Thymus (tissue), 11 donors: ENCODE results near the gene PRDX2. TPM values are rescaled to one million over a fixed set of nuclear protein-coding genes. Genes with fewer than 3 reads are reported as not detected.

Experiments
- DNase-seq, 9 donors: peaks; one replicate each; pipeline ENCODE4 v3.0.0-alpha.2; 2013; ENCODE audit warnings: low spot score in 9 of 9, low read depth in 6 of 9, missing footprints in 1 of 9
- H3K27ac ChIP-seq, 2 donors: one replicate each; pipeline ENCODE4 v1.5.1; 2013; ENCODE audit warnings: control low read depth in 1 of 2, low read depth in 1 of 2, low read length in 1 of 2, mild to moderate bottlenecking in 1 of 2, moderate library complexity in 1 of 2
- H3K27me3 ChIP-seq, 2 donors: one replicate each; pipeline ENCODE4 v1.5.1; 2013; ENCODE audit warnings: low read length in 1 of 2; ENCODE audit not compliant: control insufficient read depth in 2 of 2, insufficient read depth in 1 of 2
- H3K36me3 ChIP-seq, 2 donors: one replicate each; pipeline ENCODE4 v1.5.1; 2013; ENCODE audit warnings: low read length in 1 of 2, mild to moderate bottlenecking in 1 of 2, moderate library complexity in 1 of 2; ENCODE audit not compliant: control insufficient read depth in 2 of 2, insufficient read depth in 2 of 2
- H3K4me1 ChIP-seq, 2 donors: one replicate each; pipeline ENCODE4 v1.5.1; 2013; ENCODE audit warnings: low read length in 2 of 2; ENCODE audit not compliant: control insufficient read depth in 2 of 2, insufficient read depth in 2 of 2
- H3K4me3 ChIP-seq, 2 donors: one replicate each; pipeline ENCODE4 v1.5.1; 2013; ENCODE audit warnings: low read length in 2 of 2, control low read depth in 1 of 2, mild to moderate bottlenecking in 1 of 2
- H3K9me3 ChIP-seq, 2 donors: one replicate each; pipeline ENCODE4 v1.5.1; 2013; ENCODE audit warnings: low read length in 1 of 2, mild to moderate bottlenecking in 1 of 2; ENCODE audit not compliant: control insufficient read depth in 2 of 2, insufficient read depth in 1 of 2
- WGBS: extraction: QIAGEN DNeasy Blood & Tissue Kit; methylation state at CpG from one replicate; pipeline ENCODE4 v1.1.7; 2013; 5-methylcytosine and 5-hydroxymethylcytosine counted together
- polyA plus RNA-seq: library from polyadenylated mRNA; stranded (reverse); fragments of 200-250 nt; gene quantifications from one replicate; pipeline ENCODE4 v1.2.3, GENCODE V29; 2013
- total RNA-seq: library from RNA; stranded (reverse); fragments of 120-200 nt; gene quantifications from one replicate; pipeline ENCODE4 v1.2.4, GENCODE V29; 2013
- donor health status: healthy.

PRDX2 gene
- total and polyA plus RNA-seq, 2 donors = 113 to 202 TPM

DNA sequence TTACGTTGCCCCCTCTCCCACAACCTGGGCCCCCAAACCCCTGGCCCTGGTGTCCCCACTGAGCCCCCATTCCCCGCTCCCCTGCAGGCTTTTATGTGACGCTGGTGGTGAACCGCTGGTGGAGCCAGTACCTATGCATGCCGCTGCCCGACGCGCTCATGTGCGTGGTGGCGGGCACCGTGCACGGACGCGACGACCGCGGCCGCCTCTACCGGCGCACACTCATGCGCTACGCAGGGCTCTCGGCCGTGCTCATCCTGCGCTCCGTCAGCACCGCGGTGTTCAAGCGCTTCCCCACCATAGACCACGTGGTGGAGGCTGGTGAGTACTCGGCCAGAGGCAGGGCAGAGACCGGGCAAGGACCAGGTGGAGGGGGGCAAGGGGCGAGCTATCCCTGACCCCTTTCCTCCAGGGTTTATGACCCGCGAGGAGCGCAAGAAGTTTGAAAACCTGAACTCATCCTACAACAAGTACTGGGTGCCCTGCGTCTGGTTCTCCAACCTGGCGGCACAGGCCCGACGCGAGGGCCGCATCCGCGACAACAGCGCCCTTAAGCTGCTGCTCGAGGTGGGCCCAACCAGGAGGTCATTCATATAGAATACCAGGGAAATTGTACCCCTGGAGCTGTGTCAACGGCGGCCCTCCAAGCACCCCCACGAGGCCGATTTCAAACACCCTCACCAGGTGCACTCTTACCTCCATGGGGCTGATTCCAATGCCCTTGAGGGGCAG is 47.0 kb downstream of the PRDX2 start:
- H3K27me3 ChIP-seq = peaks cover 0 to 64% of the 10 kb centered on the region in 2 donors
- peaks cover 6 to 10% of the 10 kb centered on the region in 2 donors for H3K4me1 ChIP-seq
- no peak overlapping the region for H3K27ac ChIP-seq
- H3K36me3 ChIP-seq = no peaks in the 10 kb centered on the region
- 79% methylated on average over 50 of the region's 50 CpGs for WGBS
- peaks cover 0 to 3% of the 10 kb centered on the region in 2 donors for H3K9me3 ChIP-seq
- DNase-seq = no peak
- no peak overlapping the region for H3K4me3 ChIP-seq

DNA sequence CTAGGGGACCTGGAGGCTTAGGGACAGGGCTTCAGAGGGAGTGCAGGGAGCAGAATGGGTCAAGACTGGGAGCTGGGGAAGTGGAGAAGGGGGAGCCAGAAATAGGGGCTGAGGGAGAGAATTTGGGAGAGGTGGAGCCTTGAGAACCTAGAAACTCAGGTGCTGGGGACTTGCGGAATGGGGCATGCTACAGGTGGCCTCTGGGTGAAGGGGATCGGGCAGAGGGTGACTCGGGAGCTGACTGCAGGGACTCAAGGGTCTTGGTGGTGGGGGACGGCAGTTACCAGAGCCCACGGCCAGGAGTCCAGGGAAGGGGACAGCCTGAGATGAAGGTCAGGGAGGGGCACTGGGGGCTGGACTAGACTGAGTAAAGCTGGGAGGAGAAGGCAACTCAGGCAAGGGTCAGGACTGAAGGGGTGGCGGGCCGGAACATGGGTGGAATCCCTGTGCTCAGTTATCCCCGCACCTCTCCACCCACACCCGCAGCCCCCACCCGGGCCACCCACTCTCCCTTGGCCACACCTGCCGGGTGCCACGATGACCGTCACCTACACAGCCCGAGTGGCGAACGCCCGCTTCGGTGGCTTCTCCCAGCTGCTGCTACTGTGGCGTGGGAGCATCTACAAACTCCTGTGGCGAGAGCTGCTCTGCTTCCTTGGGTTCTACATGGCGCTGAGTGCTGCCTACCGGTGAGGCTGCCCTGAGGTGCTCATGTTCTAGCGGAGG is 49.4 kb downstream of the PRDX2 start:
- no peak for DNase-seq
- Histone ChIP-seq H3K27me3 (peaks cover 0 to 54% of the 10 kb centered on the region in 2 donors), H3K36me3 (peaks cover 12% of the 10 kb centered on the region in 2 donors), H3K27ac (no peak overlapping the region), H3K4me1 (peaks cover 0 to 4% of the 10 kb centered on the region in 2 donors), H3K9me3 (peaks cover 6 to 10% of the 10 kb centered on the region in 2 donors), H3K4me3 (no peak overlapping the region)
- 91% methylated on average over 23 of the region's 23 CpGs for WGBS

DNA sequence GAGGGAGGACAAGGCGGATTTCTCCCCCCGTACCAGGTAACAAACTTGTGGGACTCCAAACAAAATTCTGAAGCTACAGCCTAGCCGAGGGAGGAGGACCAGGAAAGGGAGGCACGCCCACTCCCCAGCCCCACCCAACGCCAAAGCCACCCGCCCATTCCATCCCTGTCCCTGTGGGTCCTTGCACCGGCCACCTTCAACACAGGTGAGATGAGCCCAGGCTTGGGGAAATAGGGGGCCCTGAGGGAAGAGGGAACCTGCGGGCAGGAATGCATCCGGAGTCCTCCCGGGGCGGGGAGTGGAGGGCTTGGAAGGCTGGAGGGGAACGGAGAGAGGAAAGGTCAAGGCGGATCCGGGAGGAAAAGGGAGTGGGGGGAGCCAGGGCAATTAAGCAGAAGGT is 50.0 kb downstream of the PRDX2 start, which contains the start of gene BEST2:
Gene BEST2, plus strand, starts transcription at position 157 of the 400 bp plus-strand sequence. CDS start 802 bp downstream, outside the sequence.
- Histone ChIP-seq H3K4me3 (no peak within 1 kb of the TSS), H3K9me3 (peaks cover 9 to 16% of the 10 kb centered on the region in 2 donors), H3K27me3 (peaks cover 0 to 51% of the 10 kb centered on the region in 2 donors), H3K27ac (no peak within 1 kb of the TSS), H3K4me1 (peaks cover 0 to 4% of the 10 kb centered on the region in 2 donors), H3K36me3 (peaks cover 16 to 17% of the 10 kb centered on the region in 2 donors)
- DNase-seq = no peak
- WGBS = 61% methylated on average over 14 of the region's 14 CpGs

DNA sequence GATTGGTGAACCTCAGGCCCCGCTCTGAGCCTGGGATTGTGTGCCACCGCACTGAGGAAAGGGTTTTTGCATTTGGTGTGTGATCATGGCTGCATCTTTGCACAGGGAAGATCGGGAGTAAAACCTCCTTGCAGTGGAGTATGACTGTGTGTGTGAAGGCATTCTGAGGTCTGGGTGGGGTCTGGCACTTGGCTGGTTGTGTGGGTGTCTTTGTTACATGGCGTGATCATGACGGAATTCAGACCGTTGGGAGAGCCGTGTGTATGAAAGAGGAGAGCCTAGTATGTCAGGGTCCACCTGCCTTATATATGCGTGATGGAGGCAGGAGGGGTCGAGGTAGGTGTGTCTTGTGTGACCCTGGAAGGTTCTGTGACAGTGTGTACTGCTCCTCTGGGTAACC is 50.7 kb downstream of the PRDX2 start:
- H3K27ac ChIP-seq = no peak overlapping the region

DNA sequence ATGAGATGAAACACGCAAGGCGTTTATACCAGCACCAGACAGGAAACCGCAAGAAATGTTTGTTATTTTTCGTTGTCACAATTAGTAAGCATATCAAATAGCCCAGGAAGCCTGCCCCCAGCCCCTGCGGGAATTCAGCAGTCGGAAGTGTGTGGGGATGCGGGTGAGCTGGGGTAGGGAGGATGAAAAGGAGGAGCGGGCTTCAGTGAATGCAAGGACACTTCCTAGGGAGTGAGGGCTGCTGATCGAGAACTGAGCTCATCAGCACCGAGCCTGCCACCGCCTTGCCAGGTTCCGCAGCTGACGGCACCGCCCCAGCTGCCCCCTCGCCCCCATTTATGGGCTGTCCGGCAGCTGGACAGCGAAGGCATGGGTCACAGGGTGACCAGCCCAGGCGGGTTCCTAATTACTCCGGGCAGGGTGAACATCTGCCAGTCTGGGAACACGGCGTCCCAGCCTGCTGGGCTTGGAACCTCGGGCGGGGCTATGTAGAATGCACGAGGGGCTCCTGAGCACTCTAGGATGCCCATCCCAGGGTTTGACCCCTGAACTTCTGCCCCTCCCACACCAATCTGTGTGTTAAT is 51.6 kb downstream of the PRDX2 start:
- no peak overlapping the region for H3K27ac ChIP-seq
- WGBS = 52% methylated on average over 24 of the region's 24 CpGs
- H3K27me3 ChIP-seq = peaks cover 0 to 40% of the 10 kb centered on the region in 2 donors

More for the DNA sequence above, 50.7 kb downstream of the PRDX2 start:
- H3K4me1 ChIP-seq = peaks cover 0 to 4% of the 10 kb centered on the region in 2 donors
- no peak overlapping the region for H3K4me3 ChIP-seq
- DNase-seq = no peak
- peaks cover 9 to 19% of the 10 kb centered on the region in 2 donors for H3K9me3 ChIP-seq
- peaks cover 24% of the 10 kb centered on the region in 2 donors for H3K36me3 ChIP-seq
- 86% methylated on average over 9 of the region's 9 CpGs for WGBS
- peaks cover 0 to 43% of the 10 kb centered on the region in 2 donors for H3K27me3 ChIP-seq

DNA sequence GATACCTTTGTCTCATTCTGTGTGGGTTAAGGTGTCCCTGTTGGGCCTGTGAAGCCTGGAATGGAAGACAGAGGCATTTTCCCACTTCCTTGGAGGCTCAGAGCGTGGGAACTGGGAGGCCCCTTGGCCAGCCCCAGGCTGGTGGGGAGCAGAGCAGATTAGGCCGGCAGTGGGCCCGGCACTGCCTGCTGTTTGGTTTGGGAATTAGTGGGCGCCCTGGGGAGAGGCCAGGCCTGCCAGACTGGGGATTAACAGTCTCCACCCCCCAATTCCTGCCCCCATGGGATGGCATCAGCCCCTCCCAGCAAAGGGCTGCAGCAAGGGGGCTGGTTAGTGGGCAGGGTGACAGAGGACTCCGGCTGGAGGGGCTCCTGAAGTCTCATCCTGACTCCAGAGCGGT is 53.1 kb downstream of the PRDX2 start:
- H3K4me3 ChIP-seq = no peak overlapping the region
- H3K36me3 ChIP-seq = peaks cover 33 to 39% of the 10 kb centered on the region in 2 donors

More for the DNA sequence above, 51.6 kb downstream of the PRDX2 start:
- H3K9me3 ChIP-seq = peaks cover 9 to 19% of the 10 kb centered on the region in 2 donors
- H3K4me1 ChIP-seq = peaks cover 0 to 4% of the 10 kb centered on the region in 2 donors
- no peak for DNase-seq
- H3K36me3 ChIP-seq = peaks cover 30 to 32% of the 10 kb centered on the region in 2 donors
- no peak overlapping the region for H3K4me3 ChIP-seq

More for the DNA sequence above, 53.1 kb downstream of the PRDX2 start:
- H3K9me3 ChIP-seq = peaks cover 9 to 19% of the 10 kb centered on the region in 2 donors
- 96% methylated on average over 6 of the region's 6 CpGs for WGBS
- peaks cover 0 to 32% of the 10 kb centered on the region in 2 donors for H3K27me3 ChIP-seq
- no peak overlapping the region for H3K27ac ChIP-seq
- DNase-seq = no peak
- peaks cover 0 to 4% of the 10 kb centered on the region in 2 donors for H3K4me1 ChIP-seq

Other genes starting within 250 kb of the PRDX2 start
- 6.0 TPM for gene ZNF490, start 191.0 kb downstream of the PRDX2 start, total RNA-seq
- gene ZNF490, start 191.0 kb downstream of the PRDX2 start, polyA plus RNA-seq = 1.6 TPM
- gene ZNF791, start 190.9 kb downstream of the PRDX2 start, total RNA-seq = 8.6 TPM
- 9.1 TPM for gene ZNF791, start 190.9 kb downstream of the PRDX2 start, polyA plus RNA-seq
- 25.3 TPM for gene MAN2B1, start 135.1 kb downstream of the PRDX2 start, total RNA-seq
- 49.1 TPM for gene MAN2B1, start 135.1 kb downstream of the PRDX2 start, polyA plus RNA-seq
- 13.2 TPM for gene WDR83, start 135.0 kb downstream of the PRDX2 start, total RNA-seq
- gene WDR83, start 135.0 kb downstream of the PRDX2 start, polyA plus RNA-seq = 19.6 TPM
- gene DHPS, start 119.9 kb downstream of the PRDX2 start, total RNA-seq = 97.3 TPM
- 74.3 TPM for gene DHPS, start 119.9 kb downstream of the PRDX2 start, polyA plus RNA-seq
- gene GNG14, start 113.8 kb downstream of the PRDX2 start, total RNA-seq = not detected
- 0.14 TPM for gene GNG14, start 113.8 kb downstream of the PRDX2 start, polyA plus RNA-seq
- gene FBXW9, start 105.2 kb downstream of the PRDX2 start, total RNA-seq = 6.2 TPM
- 6.5 TPM for gene FBXW9, start 105.2 kb downstream of the PRDX2 start, polyA plus RNA-seq
- 10.9 TPM for gene TNPO2, start 77.9 kb downstream of the PRDX2 start, total RNA-seq
- 28.3 TPM for gene TNPO2, start 77.9 kb downstream of the PRDX2 start, polyA plus RNA-seq
- 268 TPM for gene TRIR, start 67.1 kb downstream of the PRDX2 start, total RNA-seq
- 290 TPM for gene TRIR, start 67.1 kb downstream of the PRDX2 start, polyA plus RNA-seq
- 67.2 TPM for gene GET3, start 64.3 kb downstream of the PRDX2 start, total RNA-seq
- 50.0 TPM for gene GET3, start 64.3 kb downstream of the PRDX2 start, polyA plus RNA-seq
- not detected for gene BEST2, start 50.0 kb downstream of the PRDX2 start, total RNA-seq
- 0.46 TPM for gene BEST2, start 50.0 kb downstream of the PRDX2 start, polyA plus RNA-seq
- gene HOOK2, start 26.2 kb downstream of the PRDX2 start, total RNA-seq = 8.7 TPM
- gene HOOK2, start 26.2 kb downstream of the PRDX2 start, polyA plus RNA-seq = 36.4 TPM
- 121 TPM for gene JUNB, start 10.3 kb downstream of the PRDX2 start, total RNA-seq
- 139 TPM for gene JUNB, start 10.3 kb downstream of the PRDX2 start, polyA plus RNA-seq
- gene THSD8, start 269 bp upstream of the PRDX2 start, total RNA-seq = 9.9 TPM
- 4.1 TPM for gene THSD8, start 269 bp upstream of the PRDX2 start, polyA plus RNA-seq
- gene RNASEH2A, start 4.8 kb upstream of the PRDX2 start, total RNA-seq = 30.3 TPM
- 8.4 TPM for gene RNASEH2A, start 4.8 kb upstream of the PRDX2 start, polyA plus RNA-seq
- gene RTBDN, start 32.8 kb upstream of the PRDX2 start, total RNA-seq = 1.7 TPM
- 1.6 TPM for gene RTBDN, start 32.8 kb upstream of the PRDX2 start, polyA plus RNA-seq
- 0.38 TPM for gene MAST1, start 36.7 kb upstream of the PRDX2 start, total RNA-seq
- gene MAST1, start 36.7 kb upstream of the PRDX2 start, polyA plus RNA-seq = 0.91 TPM
- gene DNASE2, start 79.6 kb upstream of the PRDX2 start, total RNA-seq = 14.6 TPM
- 20.8 TPM for gene DNASE2, start 79.6 kb upstream of the PRDX2 start, polyA plus RNA-seq
- 2.5 TPM for gene KLF1, start 85.4 kb upstream of the PRDX2 start, total RNA-seq
- 0.09 TPM for gene KLF1, start 85.4 kb upstream of the PRDX2 start, polyA plus RNA-seq
- 21.9 TPM for gene GCDH, start 89.4 kb upstream of the PRDX2 start, total RNA-seq
- gene GCDH, start 89.4 kb upstream of the PRDX2 start, polyA plus RNA-seq = 33.6 TPM
- gene SYCE2, start 117.5 kb upstream of the PRDX2 start, total RNA-seq = 1.6 TPM
- 0.48 TPM for gene SYCE2, start 117.5 kb upstream of the PRDX2 start, polyA plus RNA-seq
- gene FARSA, start 131.9 kb upstream of the PRDX2 start, total RNA-seq = 46.7 TPM
- gene FARSA, start 131.9 kb upstream of the PRDX2 start, polyA plus RNA-seq = 33.6 TPM
- 639 TPM for gene CALR, start 136.8 kb upstream of the PRDX2 start, total RNA-seq
- 189 TPM for gene CALR, start 136.8 kb upstream of the PRDX2 start, polyA plus RNA-seq
- gene RAD23A, start 144.1 kb upstream of the PRDX2 start, total RNA-seq = 55.8 TPM
- 128 TPM for gene RAD23A, start 144.1 kb upstream of the PRDX2 start, polyA plus RNA-seq
- 27.7 TPM for gene GADD45GIP1, start 155.4 kb upstream of the PRDX2 start, total RNA-seq
- 27.2 TPM for gene GADD45GIP1, start 155.4 kb upstream of the PRDX2 start, polyA plus RNA-seq
- 0.09 TPM for gene DAND5, start 167.8 kb upstream of the PRDX2 start, total RNA-seq
- gene DAND5, start 167.8 kb upstream of the PRDX2 start, polyA plus RNA-seq = 0.09 TPM
- 2.0 TPM for gene NFIX, start 193.7 kb upstream of the PRDX2 start, total RNA-seq
- 10.5 TPM for gene NFIX, start 193.7 kb upstream of the PRDX2 start, polyA plus RNA-seq